ENCODE data around the gene SMG6. TPM values are rescaled to one million over a fixed set of nuclear protein-coding genes. Genes with fewer than 3 reads are reported as not detected.

Gene SMG6
- total and polyA plus RNA-seq, 2 donors (not counting 3 experiments of a cell fraction or from before 2014, with no cell fraction given), result 40.1 to 42.2 TPM

DNA sequence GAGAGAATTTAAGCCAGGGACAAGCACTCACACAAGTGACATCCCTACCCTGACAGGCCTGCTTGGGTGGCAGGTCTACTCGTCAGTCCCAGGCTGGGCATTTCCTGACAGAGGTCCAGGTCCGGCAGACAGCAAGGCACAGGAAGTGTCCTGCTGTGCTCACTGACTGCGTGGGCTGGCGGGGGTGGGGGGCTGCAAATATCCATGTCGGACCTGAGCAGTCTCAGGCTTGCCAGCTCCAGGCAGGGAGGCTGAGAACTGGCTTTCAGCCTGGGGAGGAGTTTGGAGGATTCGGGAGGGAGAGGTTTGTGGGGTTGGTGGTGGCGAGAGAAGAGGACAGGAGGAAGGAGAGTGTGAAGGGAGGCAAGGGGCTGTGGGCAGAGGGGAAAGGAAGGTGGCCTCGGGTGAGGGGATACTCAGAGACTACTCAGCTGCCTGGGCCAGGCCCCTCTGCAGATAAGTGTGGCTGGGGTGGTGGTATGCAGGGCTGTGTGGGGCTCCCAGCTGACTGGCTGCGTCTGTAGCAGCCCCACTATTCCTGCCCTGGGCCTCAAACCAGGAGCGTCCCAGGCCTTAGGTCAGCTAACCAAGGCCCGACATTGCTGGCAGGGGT lies 240.9 kb downstream of the SMG6 start:
- FAIRE-seq (no peak), DNase-seq (ENCODE audit: low read depth, low spot score) (peak; percentile 56)
- peak overlapping the region; percentile 4 for H3K27ac ChIP-seq (ENCODE audit: insufficient read depth, low read depth, low read length)
- dilution Hi-C loops (cut with MboI; ENCODE audit: extremely low pct_ligation_motif_present, low sequenced_read_pairs) (no loop called here), intact Hi-C loops (cut with micrococcal nuclease) (no loop called here)
- no peak overlapping the region for H3K4me2 ChIP-seq (ENCODE audit: insufficient read depth, low read length)
- POLR2A ChIA-PET, result no interaction called here
- no peaks in the 10 kb centered on the region for H3K27me3 ChIP-seq (ENCODE audit: control insufficient read depth in 2 of 2, insufficient read depth in 2 of 2, low read length in 2 of 2)
- no peaks in the 10 kb centered on the region for H3K9me3 ChIP-seq (replicated peaks; ENCODE audit: control insufficient read depth, insufficient read depth, low read length)
- no peak overlapping the region for H3K9ac ChIP-seq (replicated peaks; ENCODE audit: extremely low read depth, insufficient read depth, low read length)
- H2AFZ ChIP-seq (ENCODE audit: low read depth, low read length), result no peak overlapping the region
- peaks cover 3 to 13% of the 10 kb centered on the region in 2 experiments for H3K36me3 ChIP-seq (ENCODE audit: control insufficient read depth in 2 of 2, extremely low read depth in 1 of 2, insufficient read depth in 2 of 2, low read length in 2 of 2)
- TF ChIP-seq GATA2 (IDR thresholded peaks at IDR 0.05; ENCODE audit: insufficient read depth, insufficient read length, low read depth, low read length), result no peak
- TF ChIP-seq, protein P1, sequence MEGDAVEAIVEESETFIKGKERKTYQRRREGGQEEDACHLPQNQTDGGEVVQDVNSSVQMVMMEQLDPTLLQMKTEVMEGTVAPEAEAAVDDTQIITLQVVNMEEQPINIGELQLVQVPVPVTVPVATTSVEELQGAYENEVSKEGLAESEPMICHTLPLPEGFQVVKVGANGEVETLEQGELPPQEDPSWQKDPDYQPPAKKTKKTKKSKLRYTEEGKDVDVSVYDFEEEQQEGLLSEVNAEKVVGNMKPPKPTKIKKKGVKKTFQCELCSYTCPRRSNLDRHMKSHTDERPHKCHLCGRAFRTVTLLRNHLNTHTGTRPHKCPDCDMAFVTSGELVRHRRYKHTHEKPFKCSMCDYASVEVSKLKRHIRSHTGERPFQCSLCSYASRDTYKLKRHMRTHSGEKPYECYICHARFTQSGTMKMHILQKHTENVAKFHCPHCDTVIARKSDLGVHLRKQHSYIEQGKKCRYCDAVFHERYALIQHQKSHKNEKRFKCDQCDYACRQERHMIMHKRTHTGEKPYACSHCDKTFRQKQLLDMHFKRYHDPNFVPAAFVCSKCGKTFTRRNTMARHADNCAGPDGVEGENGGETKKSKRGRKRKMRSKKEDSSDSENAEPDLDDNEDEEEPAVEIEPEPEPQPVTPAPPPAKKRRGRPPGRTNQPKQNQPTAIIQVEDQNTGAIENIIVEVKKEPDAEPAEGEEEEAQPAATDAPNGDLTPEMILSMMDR (IDR thresholded peaks at IDR 0.05; ENCODE audit: extremely low read depth in 1 of 2, insufficient read depth in 1 of 2, low read depth in 1 of 2, low read length in 2 of 2), result no peak
- TF ChIP-seq POLR2AphosphoS5 (IDR thresholded peaks at IDR 0.05; ENCODE audit: insufficient read depth, low read depth, low read length), result no peak
- no peak for TF ChIP-seq MYC (IDR thresholded peaks at IDR 0.05; ENCODE audit: low read depth, low read length)
- no peak for TF ChIP-seq EZH2 (IDR thresholded peaks at IDR 0.05; ENCODE audit: borderline replicate concordance, low read depth, low read length, severe bottlenecking)
- no peak for TF ChIP-seq POLR2A (IDR thresholded peaks at IDR 0.05; ENCODE audit: low read depth, low read length)
- TF ChIP-seq, protein P2, sequence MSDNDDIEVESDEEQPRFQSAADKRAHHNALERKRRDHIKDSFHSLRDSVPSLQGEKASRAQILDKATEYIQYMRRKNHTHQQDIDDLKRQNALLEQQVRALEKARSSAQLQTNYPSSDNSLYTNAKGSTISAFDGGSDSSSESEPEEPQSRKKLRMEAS (IDR thresholded peaks at IDR 0.05; ENCODE audit: insufficient read depth, insufficient read length), result no peak
- no peak for TF ChIP-seq JUN (IDR thresholded peaks at IDR 0.05; ENCODE audit: borderline replicate concordance, insufficient read depth, insufficient read length, low read depth)
- no peak for TF ChIP-seq FOS (IDR thresholded peaks at IDR 0.05; ENCODE audit: borderline replicate concordance, insufficient read depth, low read length)
- H4K20me1 ChIP-seq (replicated peaks; ENCODE audit: control insufficient read depth, extremely low read depth, insufficient read depth, low read length), result no peaks in the 10 kb centered on the region
- CTCF ChIA-PET, result interaction anchor here (1.2 to 17.2 kb wide), 2 partner anchors 169 to 182 kb away, joined by 4 to 455 read pairs; no protein-coding TSS in a partner anchor
- peaks cover 17% of the 10 kb centered on the region for H3K79me2 ChIP-seq (ENCODE audit: control insufficient read depth, insufficient read depth, low read length)
- no TSS peak for BruUV-seq (replicated peaks)
- H3K4me3 ChIP-seq (replicated peaks in 1 of 3; ENCODE audit: insufficient read depth in 1 of 3, low read depth in 1 of 3, low read length in 3 of 3), result no peak overlapping the region
- peaks cover 35% of the 10 kb centered on the region for H3K4me1 ChIP-seq (ENCODE audit: control insufficient read depth, extremely low read depth, insufficient read depth, low read length)
- H3K9me1 ChIP-seq (replicated peaks; ENCODE audit: control insufficient read depth, extremely low read depth, insufficient read depth, low read length), result no peaks in the 10 kb centered on the region
